Smooth muscle cell (in vitro differentiated cells): Measurements from ENCODE around the gene PAX9. TPM values are rescaled to one million over a fixed set of nuclear protein-coding genes. Genes with fewer than 3 reads are reported as not detected.

ENCODE experiments used
- DNase-seq: peaks from one replicate; lab custom pipeline; 2025; ENCODE audit not compliant: unreplicated experiment; lab: John Stamatoyannopoulos, UW
- H2AFZ ChIP-seq: fragments of 200-600 bp; sonication (generic); 2 replicates; pipeline ENCODE4 v1.6.0; 2016; ENCODE audit warnings: antibody characterized with exemption, low read depth, mild to moderate bottlenecking
- H3F3A ChIP-seq: fragments of 200-600 bp; sonication (generic); 2 replicates; pipeline ENCODE4 v1.6.0; 2017; ENCODE audit warnings: antibody characterized with exemption, low read depth
- H3K27ac ChIP-seq: fragments of 200-600 bp; sonication (generic); 2 replicates; pipeline ENCODE4 v1.5.1; 2016; ENCODE audit warnings: low read depth, mild to moderate bottlenecking
- H3K27me3 ChIP-seq: fragments of 200-600 bp; sonication (generic); 2 replicates; pipeline ENCODE4 v1.6.1; 2016; ENCODE audit warnings: low read depth, mild to moderate bottlenecking
- H3K36me3 ChIP-seq: fragments of 200-600 bp; sonication (generic); 2 replicates; pipeline ENCODE4 v1.5.1; 2016; ENCODE audit warnings: low read depth
- H3K4me1 ChIP-seq: fragments of 200-600 bp; sonication (generic); 2 replicates; pipeline ENCODE4 v1.5.1; 2016; ENCODE audit warnings: low read depth
- H3K4me2 ChIP-seq: fragments of 200-600 bp; sonication (generic); 2 replicates; pipeline ENCODE4 v1.6.0; 2016; ENCODE audit warnings: mild to moderate bottlenecking
- H3K4me3 ChIP-seq: fragments of 200-600 bp; sonication (generic); 2 replicates; pipeline ENCODE4 v1.5.1; 2016; ENCODE audit warnings: mild to moderate bottlenecking
- H3K79me2 ChIP-seq: fragments of 200-600 bp; sonication (generic); 2 replicates; pipeline ENCODE4 v1.6.0; 2016; ENCODE audit warnings: low read depth, mild to moderate bottlenecking
- H3K9ac ChIP-seq: fragments of 200-600 bp; sonication (generic); 2 replicates; pipeline ENCODE4 v1.6.0; 2016; ENCODE audit warnings: low read depth
- H3K9me3 ChIP-seq: fragments of 200-600 bp; sonication (generic); replicated peaks from 2 replicates; pipeline ENCODE4 v1.5.1; 2016; ENCODE audit warnings: low read depth
- H4K20me1 ChIP-seq: fragments of 200-600 bp; sonication (generic); 2 replicates; pipeline ENCODE4 v1.6.0; 2016; ENCODE audit warnings: low read depth
- WGBS: methylation state at CpG from one replicate; pipeline ENCODE4 v1.1.7; 2016; ENCODE audit warnings: low lambda C conversion rate; 5-methylcytosine and 5-hydroxymethylcytosine counted together
- polyA plus RNA-seq: library from polyadenylated mRNA; unstranded; fragments of >200 nt; fragmentation: Nextera tagmentation; extraction: Ambion mirVana; gene quantifications from 2 replicates; pipeline ENCODE4 v1.2.1, GENCODE V29; 2016
- total RNA-seq: library from RNA; depleted of rRNA; stranded (reverse); fragments of >200 nt; gene quantifications from 2 replicates; pipeline ENCODE4 v1.2.3, GENCODE V29; 2014
- TF ChIP-seq, protein P1 (sequence below): fragments of 200-600 bp; sonication (generic); IDR thresholded peaks from 2 replicates; pipeline ENCODE4 v1.5.1; 2017; ENCODE audit warnings: borderline replicate concordance, mild to moderate bottlenecking, antibody characterized with exemption; ENCODE audit not compliant: insufficient read depth, poor library complexity, severe bottlenecking

Gene PAX9
- total and polyA plus RNA-seq, 2 experiments from 2014 or later: not detected

DNA sequence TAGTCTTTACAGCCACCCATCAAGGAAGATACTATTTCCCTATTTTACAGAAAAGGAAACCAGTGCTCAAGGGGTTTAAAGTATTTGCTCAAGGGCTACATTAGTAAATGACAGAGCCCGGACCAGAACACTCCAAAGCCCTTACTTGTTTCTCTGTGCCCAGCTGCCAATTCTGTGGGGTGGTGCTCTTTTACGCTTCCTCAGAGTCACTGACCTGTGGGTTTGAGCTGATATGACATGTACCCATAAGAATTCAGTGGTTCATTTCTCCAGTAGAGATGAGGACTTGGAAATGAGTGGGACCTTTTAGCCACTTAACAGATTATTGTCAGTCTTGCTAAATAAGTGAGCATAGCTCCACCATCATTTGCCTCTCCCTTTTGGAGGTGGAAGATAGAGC lies 41.8 kb upstream of the PAX9 start:
- DNase-seq: no peak
- H3K36me3 ChIP-seq: no peaks in the 10 kb centered on the region
- H3K9ac ChIP-seq: no peak overlapping the region
- no peak overlapping the region for H3K4me2 ChIP-seq
- H3K4me1 ChIP-seq: no peaks in the 10 kb centered on the region
- TF ChIP-seq, protein P1, sequence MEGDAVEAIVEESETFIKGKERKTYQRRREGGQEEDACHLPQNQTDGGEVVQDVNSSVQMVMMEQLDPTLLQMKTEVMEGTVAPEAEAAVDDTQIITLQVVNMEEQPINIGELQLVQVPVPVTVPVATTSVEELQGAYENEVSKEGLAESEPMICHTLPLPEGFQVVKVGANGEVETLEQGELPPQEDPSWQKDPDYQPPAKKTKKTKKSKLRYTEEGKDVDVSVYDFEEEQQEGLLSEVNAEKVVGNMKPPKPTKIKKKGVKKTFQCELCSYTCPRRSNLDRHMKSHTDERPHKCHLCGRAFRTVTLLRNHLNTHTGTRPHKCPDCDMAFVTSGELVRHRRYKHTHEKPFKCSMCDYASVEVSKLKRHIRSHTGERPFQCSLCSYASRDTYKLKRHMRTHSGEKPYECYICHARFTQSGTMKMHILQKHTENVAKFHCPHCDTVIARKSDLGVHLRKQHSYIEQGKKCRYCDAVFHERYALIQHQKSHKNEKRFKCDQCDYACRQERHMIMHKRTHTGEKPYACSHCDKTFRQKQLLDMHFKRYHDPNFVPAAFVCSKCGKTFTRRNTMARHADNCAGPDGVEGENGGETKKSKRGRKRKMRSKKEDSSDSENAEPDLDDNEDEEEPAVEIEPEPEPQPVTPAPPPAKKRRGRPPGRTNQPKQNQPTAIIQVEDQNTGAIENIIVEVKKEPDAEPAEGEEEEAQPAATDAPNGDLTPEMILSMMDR: no peak
- no peak overlapping the region for H2AFZ ChIP-seq
- H3K79me2 ChIP-seq: no peaks in the 10 kb centered on the region
- H3K9me3 ChIP-seq: no peaks in the 10 kb centered on the region
- H4K20me1 ChIP-seq: no peaks in the 10 kb centered on the region
- no peak overlapping the region for H3K27ac ChIP-seq
- H3K27me3 ChIP-seq: peaks cover 3% of the 10 kb centered on the region
- H3F3A ChIP-seq: no peaks in the 10 kb centered on the region
- no peak overlapping the region for H3K4me3 ChIP-seq
- WGBS: 75% methylated on average over 2 of the region's 2 CpGs

DNA sequence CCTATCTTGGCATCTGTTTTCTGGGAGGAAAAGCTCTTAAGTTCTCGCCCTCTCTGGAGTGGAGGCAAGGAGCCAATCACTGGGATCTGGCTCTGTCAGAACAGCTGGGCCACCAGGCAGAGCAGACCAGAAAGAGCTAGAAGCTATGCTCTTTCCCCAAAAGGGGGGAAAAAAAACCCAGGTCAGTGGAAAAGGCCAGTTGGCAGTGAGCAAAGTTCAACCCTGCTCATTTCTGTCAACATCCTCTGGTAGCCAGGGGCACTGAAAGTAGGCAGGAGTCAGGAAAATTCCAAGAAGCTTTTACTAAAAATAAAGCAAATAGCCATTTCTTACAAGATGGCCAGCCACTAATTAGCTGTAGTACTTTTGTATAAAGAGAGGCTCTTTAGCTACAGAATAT lies 36.6 kb upstream of the PAX9 start:
- Histone ChIP-seq H3K27me3 (peaks cover 23% of the 10 kb centered on the region), H3K79me2 (no peaks in the 10 kb centered on the region), H2AFZ (no peak overlapping the region), H3K27ac (no peak overlapping the region), H3K9ac (no peak overlapping the region), H3K4me3 (no peak overlapping the region), H3K36me3 (no peaks in the 10 kb centered on the region), H4K20me1 (no peaks in the 10 kb centered on the region), H3F3A (no peaks in the 10 kb centered on the region), H3K4me2 (no peak overlapping the region), H3K9me3 (no peaks in the 10 kb centered on the region), H3K4me1 (no peaks in the 10 kb centered on the region)
- 87% methylated on average over 1 of the region's 1 CpG for WGBS
- no peak for DNase-seq
- TF ChIP-seq, protein P1: no peak

DNA sequence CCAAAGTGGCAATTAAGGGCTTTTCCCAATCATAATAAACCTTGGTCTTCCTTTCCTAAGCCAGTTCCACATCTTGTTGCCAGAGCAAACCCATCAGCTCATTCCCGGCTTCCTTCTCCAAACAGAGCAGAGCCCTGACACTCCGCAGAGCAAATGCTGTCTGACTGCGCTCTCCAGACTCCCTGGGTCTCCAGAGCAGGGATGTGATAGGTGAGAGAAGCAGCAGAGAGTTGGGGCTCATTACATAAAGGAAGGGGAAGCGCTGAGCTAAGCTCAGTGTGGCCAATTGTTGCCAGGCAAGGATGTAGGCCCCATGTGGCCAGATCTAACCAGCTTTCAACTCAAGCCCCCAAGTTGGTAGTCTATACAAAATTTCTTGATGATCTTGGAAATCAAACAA lies 36.2 kb upstream of the PAX9 start:
- DNase-seq: no peak
- H3K9me3 ChIP-seq: no peaks in the 10 kb centered on the region
- no peaks in the 10 kb centered on the region for H3K4me1 ChIP-seq
- no peaks in the 10 kb centered on the region for H3F3A ChIP-seq
- H3K27me3 ChIP-seq: peaks cover 23% of the 10 kb centered on the region
- no peaks in the 10 kb centered on the region for H4K20me1 ChIP-seq
- H3K36me3 ChIP-seq: no peaks in the 10 kb centered on the region
- TF ChIP-seq, protein P1: no peak
- WGBS: 84% methylated on average over 4 of the region's 4 CpGs
- H3K4me3 ChIP-seq: no peak overlapping the region
- no peak overlapping the region for H3K9ac ChIP-seq
- H2AFZ ChIP-seq: no peak overlapping the region
- H3K27ac ChIP-seq: no peak overlapping the region
- H3K79me2 ChIP-seq: no peaks in the 10 kb centered on the region
- no peak overlapping the region for H3K4me2 ChIP-seq

DNA sequence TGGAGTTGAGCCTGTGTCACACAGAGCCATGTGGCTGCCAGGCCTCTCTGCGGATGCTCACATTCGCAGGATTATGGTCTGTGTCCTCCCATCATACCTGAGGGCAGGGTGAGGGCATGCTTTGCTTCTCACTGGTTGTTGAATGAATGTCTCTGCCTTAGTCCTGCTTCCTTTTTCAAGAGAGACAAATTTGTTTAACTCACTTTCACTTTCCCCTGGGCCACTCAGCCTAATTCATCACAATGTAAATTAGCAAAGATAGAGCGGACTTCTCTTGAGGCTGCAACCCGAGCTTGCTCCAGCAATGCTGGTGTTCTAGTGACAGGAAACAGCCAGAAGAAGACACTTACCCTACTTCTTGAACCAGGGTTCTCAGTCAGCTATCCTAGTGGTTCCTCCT lies 35.5 kb upstream of the PAX9 start:
- Histone ChIP-seq H3K27ac (no peak overlapping the region), H3K9ac (no peak overlapping the region), H3F3A (no peaks in the 10 kb centered on the region), H3K79me2 (no peaks in the 10 kb centered on the region), H3K27me3 (peaks cover 23% of the 10 kb centered on the region), H3K4me3 (no peak overlapping the region), H3K4me1 (no peaks in the 10 kb centered on the region), H3K36me3 (no peaks in the 10 kb centered on the region), H3K9me3 (no peaks in the 10 kb centered on the region), H3K4me2 (no peak overlapping the region), H2AFZ (no peak overlapping the region), H4K20me1 (no peaks in the 10 kb centered on the region)
- no peak for DNase-seq
- WGBS: 84% methylated on average over 4 of the region's 4 CpGs
- TF ChIP-seq, protein P1: no peak
